HG03442 (cell line): Measurements from ENCODE around the gene IL17REL.

ENCODE experiments used
- ATAC-seq: cut with Tn5 transposase; IDR thresholded peaks from one replicate; pipeline ENCODE4 v1.9.1; 2021; ENCODE audit warnings: mild to moderate bottlenecking, moderate library complexity; ENCODE audit not compliant: unreplicated experiment

IL17REL gene

GRCh38 chr22:50008151-50009040 lies 4.2 kb downstream of the IL17REL start:
- no peak for ATAC-seq

GRCh38 chr22:50007057-50007511 lies 5.5 kb downstream of the IL17REL start:
- ATAC-seq, result no peak

GRCh38 chr22:50004918-50005317 lies 7.6 kb downstream of the IL17REL start:
- no peak for ATAC-seq

GRCh38 chr22:50002791-50003190 lies 9.8 kb downstream of the IL17REL start:
- no peak for ATAC-seq

- ATAC-seq, result no peak
Measured at GRCh38 chr22:50001388-50002231, 11.0 kb downstream of the IL17REL start.

GRCh38 chr22:50000587-50001387 lies 11.8 kb downstream of the IL17REL start:
- ATAC-seq, result no peak

GRCh38 chr22:49999946-50000586 lies 12.5 kb downstream of the IL17REL start:
- no peak for ATAC-seq

GRCh38 chr22:49999063-49999945 lies 13.3 kb downstream of the IL17REL start:
- no peak for ATAC-seq

- no peak for ATAC-seq
Measured at GRCh38 chr22:49998718-49999062, 13.9 kb downstream of the IL17REL start.

- ATAC-seq, result no peak
Measured at GRCh38 chr22:49997932-49998717, 14.4 kb downstream of the IL17REL start.

- no peak for ATAC-seq
Measured at GRCh38 chr22:49997251-49997599, 15.3 kb downstream of the IL17REL start.

GRCh38 chr22:49996518-49997250 lies 15.9 kb downstream of the IL17REL start:
- ATAC-seq, result no peak

GRCh38 chr22:49996119-49996517 lies 16.4 kb downstream of the IL17REL start:
- ATAC-seq, result no peak

GRCh38 chr22:49995361-49996118 lies 17.0 kb downstream of the IL17REL start:
- no peak for ATAC-seq

- no peak for ATAC-seq
Measured at GRCh38 chr22:49995041-49995360, 17.6 kb downstream of the IL17REL start.

GRCh38 chr22:49994361-49995040 lies 18.1 kb downstream of the IL17REL start:
- ATAC-seq, result no peak
